Measurements from ENCODE around the gene DGLUCY.
"Not testable (repeated sequence)": the region's sequence is repeated elsewhere in the genome, so short reads cannot be mapped to it uniquely, and the experiment has no call there.

DNA sequence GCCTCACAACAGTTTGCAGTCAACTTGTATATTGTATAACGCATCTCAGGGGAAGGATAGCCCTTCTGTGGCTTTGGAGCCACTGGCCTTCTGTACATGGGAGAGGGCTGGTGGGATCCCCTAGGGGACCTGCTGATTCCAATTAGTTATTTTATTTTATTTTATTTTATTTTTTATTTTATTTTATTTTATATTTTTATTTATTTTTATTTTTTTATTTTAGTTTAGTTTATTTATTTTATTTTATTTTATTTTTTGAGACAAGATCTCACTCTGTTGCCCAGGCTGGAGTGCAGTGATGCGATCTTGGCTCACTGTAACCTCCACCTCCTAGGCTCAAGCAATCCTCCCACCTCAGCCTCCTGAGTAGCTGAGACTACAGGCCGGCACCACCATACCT, 68.9 kb downstream of the DGLUCY start:
- TF ChIP-seq, protein P1, sequence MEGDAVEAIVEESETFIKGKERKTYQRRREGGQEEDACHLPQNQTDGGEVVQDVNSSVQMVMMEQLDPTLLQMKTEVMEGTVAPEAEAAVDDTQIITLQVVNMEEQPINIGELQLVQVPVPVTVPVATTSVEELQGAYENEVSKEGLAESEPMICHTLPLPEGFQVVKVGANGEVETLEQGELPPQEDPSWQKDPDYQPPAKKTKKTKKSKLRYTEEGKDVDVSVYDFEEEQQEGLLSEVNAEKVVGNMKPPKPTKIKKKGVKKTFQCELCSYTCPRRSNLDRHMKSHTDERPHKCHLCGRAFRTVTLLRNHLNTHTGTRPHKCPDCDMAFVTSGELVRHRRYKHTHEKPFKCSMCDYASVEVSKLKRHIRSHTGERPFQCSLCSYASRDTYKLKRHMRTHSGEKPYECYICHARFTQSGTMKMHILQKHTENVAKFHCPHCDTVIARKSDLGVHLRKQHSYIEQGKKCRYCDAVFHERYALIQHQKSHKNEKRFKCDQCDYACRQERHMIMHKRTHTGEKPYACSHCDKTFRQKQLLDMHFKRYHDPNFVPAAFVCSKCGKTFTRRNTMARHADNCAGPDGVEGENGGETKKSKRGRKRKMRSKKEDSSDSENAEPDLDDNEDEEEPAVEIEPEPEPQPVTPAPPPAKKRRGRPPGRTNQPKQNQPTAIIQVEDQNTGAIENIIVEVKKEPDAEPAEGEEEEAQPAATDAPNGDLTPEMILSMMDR (IDR thresholded peaks at IDR 0.05; ENCODE audit: borderline replicate concordance, extremely low read depth, low read length, poor library complexity, severe bottlenecking): not testable (repeated sequence)
- not testable (repeated sequence) for TF ChIP-seq EZH2 (IDR thresholded peaks at IDR 0.05; ENCODE audit: borderline replicate concordance, low read depth, low read length, severe bottlenecking)

All from DND-41 (cell line).